HG03039 (cell line): ENCODE data around the gene FOXI2.

Experiments
- ATAC-seq: cut with Tn5 transposase; IDR thresholded peaks from one replicate; pipeline ENCODE4 v1.9.1; 2021; ENCODE audit warnings: mild to moderate bottlenecking, moderate library complexity; ENCODE audit not compliant: unreplicated experiment

Gene FOXI2

GRCh38 chr10:127740596-127740995 is 3.6 kb downstream of the FOXI2 start:
- no peak for ATAC-seq

DNA sequence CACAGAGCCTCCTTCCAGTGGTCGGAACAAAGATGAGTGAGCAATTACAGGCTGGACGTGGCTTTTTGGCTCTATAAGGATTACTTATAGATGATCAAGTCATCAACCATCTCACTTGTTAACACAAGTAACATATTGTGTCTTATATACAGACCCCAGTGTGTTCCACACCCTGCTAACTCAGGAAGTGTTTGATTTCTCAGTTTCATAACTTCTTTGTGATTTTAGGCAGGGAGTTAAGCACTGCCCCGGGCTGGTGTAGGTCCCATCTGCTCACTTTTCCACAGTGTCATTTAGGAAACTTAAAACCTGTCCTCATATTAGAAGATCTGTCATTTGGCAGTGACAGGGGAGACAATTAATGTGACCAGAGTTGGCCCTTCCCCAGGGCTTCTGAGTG is 6.2 kb downstream of the FOXI2 start:
- ATAC-seq: no peak

GRCh38 chr10:127744956-127745355 is 8.0 kb downstream of the FOXI2 start:
- no peak for ATAC-seq

- no peak for ATAC-seq
Observed at GRCh38 chr10:127745861-127746260, 8.9 kb downstream of the FOXI2 start.

DNA sequence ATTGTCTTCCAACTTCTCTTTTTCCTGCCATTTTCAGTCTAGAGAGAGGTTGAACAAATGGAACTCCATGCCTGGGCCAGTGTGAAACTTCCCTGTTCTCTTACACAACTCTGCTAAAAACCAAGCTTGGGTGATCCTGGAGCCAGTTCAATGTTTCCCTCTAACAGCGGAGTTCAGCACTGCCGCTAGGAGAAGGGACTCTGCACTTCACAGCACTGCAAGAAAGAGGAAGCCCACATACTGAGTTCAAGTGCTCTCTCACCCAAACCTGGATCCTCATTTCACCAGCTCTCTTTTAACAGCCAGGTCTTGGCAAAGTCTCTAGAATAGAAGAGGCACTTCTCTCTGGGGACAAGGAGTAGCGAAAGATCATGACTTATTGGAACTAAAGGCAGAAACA is 18.8 kb downstream of the FOXI2 start:
- ATAC-seq: no peak

DNA sequence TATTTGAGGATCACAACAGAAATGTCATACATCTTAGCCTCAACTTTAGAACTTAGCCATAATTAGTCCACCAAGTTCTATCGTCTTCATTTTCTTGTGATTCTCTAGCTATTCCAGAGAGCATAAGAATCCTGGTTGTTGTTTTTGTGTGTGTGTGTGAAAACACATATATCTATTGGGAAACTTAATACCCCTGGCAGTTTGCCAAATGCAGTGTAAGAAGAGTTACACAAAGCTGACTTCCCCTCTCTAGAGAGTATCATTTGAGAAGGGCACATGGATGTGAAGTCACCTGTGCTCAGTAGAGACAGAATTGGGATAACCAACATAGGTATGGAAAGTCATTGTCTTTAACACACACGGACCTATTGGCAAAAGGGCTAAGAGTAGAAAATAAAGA is 19.3 kb downstream of the FOXI2 start:
- ATAC-seq: no peak

- ATAC-seq: no peak
Observed at GRCh38 chr10:127757033-127757432, 20.0 kb downstream of the FOXI2 start.

DNA sequence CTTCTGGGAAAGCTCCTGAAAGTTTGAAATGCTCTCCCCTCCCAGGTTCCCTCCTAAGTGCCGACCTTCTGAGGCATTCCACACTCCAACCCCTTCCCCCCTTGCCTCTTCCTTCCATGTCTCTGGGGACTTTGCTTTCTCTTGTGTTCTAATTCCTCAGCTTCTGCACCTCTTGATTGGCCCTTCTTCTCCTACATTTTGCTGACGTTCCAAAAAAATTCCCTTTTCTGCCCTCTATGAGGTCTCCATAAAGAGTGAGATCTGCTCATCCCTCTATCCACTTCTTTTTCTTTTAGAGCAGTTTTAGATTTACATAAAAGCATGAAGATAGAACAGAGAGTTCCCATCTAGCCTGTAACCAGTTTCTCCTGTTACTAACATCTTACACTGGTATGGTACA is 22.3 kb downstream of the FOXI2 start:
- no peak for ATAC-seq

GRCh38 chr10:127762925-127763324 is 25.9 kb downstream of the FOXI2 start:
- ATAC-seq: no peak

GRCh38 chr10:127774766-127775559 is 38.0 kb downstream of the FOXI2 start:
- ATAC-seq: no peak

DNA sequence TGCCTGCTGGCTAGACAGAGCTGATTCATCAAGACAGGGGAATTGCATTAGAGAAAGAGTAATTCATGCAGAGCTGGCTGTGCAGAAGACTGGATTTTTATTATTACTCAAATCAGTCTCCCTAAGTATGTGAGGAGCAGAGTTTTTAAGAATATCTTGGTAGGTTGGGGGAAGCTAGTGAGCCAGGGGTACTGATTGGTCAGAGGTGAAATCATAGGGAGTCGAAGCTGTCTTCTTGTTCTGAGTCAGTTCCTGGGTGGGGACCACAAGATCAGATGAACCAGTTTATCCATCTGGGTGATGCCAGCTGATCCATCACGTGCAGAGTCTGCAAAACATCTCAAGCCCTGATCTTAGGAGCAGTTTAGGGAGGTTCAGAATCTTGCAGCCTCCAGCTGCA is 39.8 kb downstream of the FOXI2 start:
- no peak for ATAC-seq

DNA sequence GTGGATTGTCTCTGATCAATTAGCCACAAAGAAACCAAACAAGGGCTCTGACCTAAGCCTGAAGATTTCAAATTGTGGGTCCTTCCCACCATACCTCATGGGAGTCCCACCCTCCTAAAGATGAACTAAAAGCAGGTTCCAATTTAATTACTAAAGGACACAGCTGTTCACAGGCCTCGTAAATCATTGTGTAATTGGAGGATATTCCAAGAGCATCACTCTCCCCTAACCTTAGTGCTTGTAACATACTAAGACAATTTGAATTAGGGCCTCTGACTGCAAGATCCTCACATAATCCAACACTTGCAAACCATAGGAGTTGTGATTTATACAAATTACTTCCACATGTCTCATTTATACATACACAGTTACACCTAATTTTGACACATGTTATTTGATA is 44.4 kb downstream of the FOXI2 start:
- no peak for ATAC-seq

DNA sequence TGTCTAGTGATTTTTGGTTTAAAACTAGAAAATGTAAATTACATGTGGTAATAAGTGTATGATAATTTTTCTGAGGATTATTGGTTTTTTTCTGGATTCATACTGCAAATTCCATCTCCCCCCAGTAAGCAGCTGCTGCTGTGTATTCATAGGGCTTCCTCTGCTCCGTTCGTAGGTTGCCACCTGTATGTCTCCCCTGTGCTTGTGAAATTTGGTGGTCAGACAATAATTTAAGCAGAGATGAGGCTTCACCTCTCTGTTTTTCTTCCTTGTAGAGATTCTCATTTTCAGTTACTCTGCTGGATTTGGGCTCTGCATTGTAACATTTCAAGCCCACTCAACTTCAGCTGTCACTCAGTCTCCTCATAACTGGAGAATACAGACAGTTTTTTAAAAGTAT is 50.9 kb downstream of the FOXI2 start:
- ATAC-seq: no peak

DNA sequence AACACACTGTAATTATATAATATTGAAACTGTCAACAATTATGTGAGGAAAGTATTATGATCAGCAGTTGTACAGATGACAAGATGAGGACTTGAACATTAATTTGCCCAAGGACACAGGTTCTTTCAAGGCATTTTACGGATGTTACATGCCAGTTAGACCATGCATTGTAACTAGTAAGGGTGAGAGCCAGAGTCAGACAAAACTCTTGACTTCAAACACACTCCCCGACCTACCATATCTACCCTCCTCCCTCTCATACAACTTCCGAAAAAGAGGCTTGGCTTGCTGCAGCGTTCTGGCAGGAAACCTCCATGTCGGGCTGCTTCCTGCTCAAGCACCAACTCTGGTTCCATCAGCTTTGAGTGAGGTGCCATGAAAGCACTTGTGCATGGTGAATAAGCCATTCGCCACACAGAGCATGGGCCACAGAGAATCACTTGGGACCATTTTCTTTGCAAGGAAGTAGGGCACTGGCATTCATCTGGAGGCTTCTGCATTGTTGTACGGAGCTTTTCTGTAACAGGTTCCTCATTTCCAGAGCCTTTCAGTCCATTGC is 53.2 kb downstream of the FOXI2 start:
- no peak for ATAC-seq
